T-helper 1 cell (primary cell): Measurements from ENCODE around the gene SMIM5.
"Not testable (repeated sequence)": the region's sequence is repeated elsewhere in the genome, so short reads cannot be mapped to it uniquely, and the experiment has no call there.

Experiments used
- DNase-seq, 5 donors: peaks; one replicate each; pipeline ENCODE4 v3.0.0-alpha.2; 2012 to 2020

The SMIM5 gene

DNA sequence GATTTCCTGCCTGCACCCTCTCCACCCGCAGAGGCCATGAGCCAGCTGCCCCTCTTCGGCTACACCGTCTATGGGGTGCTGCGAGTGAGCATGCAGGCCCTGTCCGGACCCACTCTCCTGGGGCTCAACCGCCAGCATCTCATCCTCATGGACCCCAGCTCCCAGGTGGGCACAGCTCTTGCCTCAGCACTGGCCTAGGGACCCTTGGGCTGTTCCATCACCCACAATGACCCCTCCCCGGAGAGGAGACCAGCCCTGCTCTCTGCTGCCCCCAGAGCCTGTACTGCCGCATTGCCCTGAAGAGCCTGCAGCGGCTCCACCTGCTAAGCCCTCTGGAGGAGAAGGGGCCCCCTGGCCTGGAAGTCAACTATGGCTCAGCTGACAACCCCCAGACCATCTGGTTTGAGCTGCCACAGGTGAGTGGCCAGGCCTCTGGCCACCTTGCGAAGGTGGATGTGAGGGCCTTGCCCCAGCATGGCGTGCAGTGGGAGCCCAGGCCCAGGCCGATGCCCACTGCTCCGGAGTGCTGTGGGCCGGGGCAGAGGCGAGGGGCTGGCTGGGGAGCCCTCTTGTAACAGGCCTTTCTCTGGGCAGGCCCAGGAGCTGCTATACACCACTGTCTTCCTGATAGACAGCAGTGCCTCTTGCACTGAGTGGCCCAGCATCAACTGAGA, 7.3 kb upstream of the SMIM5 start:
- no peak for DNase-seq

DNA sequence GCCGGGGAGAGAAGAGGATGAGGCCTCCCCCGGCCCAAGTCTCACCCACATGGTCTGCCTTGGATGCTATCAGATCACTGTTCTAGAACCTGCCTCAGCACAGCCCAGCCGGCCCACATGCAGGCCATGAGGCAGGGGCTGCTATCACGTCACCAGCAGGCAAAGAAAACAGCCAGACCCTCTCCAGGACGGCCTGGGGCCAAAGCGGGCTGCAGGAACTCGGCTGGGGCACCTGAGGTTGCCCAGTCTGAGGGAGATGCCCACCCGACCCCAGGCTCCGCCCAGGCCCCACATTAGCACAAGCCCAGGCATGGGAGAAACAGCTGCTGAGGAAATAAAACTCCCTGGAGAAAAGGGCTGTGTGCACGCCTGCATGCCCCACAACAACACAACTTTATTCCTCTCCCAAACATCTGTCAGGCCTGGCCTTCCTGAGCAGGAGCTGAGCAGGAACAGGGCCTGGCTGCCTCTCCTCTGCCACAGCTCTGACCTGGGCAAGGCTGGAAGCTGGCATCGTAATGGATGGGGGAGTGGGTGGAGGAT, 6.7 kb upstream of the SMIM5 start:
- no peak for DNase-seq

DNA sequence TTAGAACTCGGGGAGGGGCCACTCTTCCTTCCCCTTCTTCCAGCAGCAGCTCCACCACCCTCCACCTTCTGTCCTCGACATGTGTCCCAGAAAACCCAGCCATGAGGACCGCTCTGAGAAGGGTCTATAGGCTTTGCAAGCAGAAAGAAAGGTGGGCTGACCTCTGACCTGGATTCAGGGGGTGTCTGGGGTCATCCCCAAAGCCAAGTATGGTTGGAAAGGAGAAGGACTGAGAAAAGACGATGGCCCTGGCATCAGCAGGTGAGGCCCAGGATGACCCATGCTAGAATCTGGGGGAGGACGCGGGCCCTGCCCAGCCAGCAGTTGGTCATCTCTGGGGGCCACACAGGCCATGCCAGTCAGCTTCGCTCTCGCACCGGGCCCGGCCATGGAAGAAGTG, 6.1 kb upstream of the SMIM5 start:
- DNase-seq, result no peak

DNA sequence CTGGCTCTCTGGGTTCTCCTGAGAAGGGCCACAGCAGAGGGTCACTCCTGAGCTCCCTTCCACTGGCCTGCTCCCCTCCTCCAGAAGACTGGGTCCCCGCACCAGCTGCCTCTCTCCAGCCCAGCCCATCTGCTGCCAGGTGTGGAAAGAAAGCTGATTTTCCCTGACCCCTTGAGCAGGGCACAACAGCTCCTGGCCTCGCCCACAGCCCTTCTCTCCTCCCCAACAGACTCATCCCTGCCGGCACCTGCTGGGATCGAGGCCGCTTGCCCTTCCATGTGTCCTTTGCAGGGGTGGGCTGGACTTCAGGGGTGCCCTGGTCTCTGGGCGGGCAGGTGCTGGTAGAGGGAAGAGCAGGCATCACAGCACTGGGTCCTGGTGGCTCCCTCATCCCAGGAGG, 4.8 kb upstream of the SMIM5 start:
- no peak for DNase-seq

DNA sequence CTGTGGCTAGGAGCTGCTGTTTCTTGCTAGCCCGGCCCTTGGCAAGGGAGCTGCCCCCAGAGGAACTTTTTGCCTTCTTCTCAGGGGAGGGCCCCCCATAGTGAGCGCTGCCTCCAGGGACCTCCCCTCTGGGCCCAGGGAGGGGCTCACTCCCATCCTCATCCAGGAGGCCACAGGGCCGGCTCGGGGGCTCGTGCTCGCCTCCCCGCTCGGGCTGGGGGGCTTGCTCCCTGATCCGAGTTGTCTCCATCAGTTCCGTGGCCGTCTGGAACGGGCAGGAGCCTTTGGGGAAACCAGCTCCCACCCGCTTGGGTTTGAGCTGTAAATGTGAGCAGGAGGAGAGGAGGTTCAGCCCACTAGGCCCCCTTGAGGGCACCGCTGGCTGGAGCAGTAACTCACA, 4.1 kb upstream of the SMIM5 start:
- no peak for DNase-seq

DNA sequence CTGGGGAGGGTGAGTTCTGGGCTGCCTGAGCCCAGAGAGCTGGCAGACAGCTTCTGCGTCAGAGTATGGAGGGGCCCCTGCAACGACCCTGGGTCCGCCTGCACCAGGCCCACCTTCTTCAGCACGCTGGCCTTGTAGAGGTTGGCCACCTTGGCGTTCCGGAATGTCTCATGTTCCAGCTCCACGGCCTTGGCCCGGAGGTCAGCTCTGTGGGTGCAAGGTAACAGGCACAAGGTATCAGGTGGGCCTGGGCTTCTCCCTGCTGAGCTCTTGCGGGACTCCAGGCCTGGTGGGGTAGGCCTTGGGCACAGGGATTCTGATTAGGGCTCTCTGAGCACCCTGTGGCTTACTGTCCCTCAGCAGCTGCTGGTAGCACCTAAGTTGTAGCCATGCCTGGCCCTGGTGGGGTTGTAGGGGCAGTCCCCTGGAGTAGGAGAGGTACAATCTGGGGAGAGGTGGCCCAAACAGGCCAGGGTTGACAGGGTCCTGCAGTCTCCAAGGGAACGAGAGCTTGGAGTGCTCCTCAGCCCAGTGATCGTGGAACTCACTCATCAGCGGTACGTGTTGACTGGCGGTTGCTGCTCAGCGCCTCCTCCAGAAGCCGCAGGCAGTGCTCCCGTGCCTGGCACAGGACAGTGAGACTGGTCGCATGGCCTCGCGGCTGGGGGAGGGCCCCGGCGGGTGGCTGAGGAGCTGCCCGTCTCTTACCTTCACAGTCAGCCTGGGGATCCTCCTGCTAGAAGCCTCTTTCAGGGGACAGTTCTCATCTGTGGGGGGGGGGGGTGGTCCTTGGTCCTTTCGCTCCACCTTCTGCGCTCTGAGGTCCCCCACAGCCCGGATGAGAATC, 2.9 kb upstream of the SMIM5 start:
- DNase-seq, result no peak

DNA sequence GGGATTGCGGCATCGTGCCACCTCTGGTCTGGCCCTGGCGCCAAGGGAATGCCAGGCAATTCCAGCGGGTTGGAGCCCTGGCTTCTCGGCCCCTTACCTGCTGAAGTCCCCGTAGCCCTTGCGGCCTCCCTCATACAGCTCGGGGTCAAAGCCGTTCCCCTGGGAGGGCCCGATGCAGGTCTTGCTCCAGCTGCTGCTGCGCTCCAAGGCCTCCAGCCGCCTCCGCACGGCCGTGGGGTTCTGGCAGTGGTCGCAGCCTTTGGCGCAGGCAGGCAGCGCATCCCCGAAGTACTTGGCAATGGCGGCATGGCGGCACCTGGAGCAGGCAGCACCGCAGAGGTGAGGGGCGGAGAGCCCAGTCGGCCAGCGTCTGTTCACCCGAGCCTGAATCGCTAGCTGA, 1.9 kb upstream of the SMIM5 start:
- no peak for DNase-seq

DNA sequence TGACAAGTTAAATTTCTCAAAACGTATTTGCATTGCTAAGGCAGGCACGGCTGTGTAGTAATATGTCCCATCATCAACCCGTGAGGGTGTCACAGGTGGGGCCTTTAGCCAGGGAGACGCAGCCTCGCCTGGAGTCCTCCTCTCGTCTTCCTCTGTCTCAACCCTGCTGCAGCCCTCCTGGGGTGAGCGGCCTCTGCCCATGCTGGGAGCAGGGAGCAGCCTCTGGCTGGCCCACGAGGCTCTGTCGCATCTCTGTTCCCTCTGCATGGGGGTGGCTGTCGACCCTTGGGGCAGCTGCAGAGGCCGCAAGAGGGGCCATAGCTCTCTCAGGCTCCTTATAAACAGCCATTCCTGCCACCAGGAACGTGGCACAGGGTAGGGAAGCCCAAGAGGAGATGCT, 806 bp upstream of the SMIM5 start:
- no peak for DNase-seq

DNA sequence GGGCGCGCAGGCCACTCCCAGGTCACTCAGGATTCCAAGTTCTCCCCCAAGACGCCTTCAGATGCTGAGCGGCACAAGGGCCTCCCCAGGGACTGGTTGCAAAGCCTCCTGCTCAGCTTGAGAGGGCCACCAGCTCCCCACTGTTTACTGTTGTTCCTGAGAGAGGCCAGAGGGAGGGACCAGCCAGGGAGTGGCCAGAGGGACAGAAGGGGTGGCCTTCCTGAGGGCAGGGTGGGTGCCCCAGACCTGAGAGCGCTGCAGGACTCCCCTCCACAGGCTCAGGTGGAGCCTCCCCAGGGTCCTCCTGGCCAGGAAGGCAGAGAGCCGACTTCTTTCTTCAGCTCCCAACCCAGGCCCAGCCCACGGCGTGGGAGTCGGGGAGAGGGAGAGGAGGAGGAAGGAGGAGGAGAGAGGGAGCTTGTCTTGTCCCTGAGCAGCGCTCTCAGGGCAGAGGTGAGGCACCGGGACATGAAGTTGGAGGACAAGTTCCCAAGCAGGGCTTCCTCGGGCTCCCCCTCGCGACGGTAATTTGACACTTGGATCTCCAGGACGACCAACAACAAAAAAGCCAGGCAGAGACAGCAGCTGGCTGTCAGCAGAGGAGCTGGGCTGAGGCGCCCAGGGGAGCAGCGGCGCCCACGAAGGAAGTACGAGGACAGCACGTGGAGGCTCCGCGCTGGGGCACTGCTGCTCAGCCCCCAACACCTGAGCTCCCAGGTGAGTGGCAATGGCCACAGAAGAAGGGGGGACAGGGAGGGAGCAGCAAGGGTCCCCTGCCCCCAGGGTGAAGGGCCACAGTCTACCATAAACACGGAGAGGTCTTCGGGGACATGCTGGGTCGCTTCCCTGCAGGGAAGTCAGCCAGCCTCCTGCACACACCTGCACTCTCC, 497 bp downstream of the SMIM5 start:
- peak in 3 of 5 donors; percentile 23 to 40 (median 39) for DNase-seq

DNA sequence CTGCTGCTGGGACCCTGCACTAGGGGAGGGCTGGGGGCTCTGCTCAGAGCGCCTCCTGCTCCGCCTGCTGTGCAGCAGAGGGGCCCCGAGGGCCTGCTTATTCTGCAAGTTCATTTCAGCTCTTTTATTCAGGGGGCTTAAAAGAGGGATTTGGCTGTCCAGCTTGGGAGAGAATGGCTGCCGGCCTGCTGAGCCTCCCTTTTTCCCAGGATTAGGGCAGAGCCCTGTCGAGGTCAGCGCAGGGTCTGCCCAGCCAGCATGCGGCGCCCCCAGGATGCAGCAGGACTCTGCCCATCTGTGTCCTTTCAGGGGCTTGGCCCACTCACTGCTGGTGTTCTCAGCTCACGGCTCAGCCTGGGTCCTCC, 1.1 kb downstream of the SMIM5 start:
- no peak for DNase-seq

DNA sequence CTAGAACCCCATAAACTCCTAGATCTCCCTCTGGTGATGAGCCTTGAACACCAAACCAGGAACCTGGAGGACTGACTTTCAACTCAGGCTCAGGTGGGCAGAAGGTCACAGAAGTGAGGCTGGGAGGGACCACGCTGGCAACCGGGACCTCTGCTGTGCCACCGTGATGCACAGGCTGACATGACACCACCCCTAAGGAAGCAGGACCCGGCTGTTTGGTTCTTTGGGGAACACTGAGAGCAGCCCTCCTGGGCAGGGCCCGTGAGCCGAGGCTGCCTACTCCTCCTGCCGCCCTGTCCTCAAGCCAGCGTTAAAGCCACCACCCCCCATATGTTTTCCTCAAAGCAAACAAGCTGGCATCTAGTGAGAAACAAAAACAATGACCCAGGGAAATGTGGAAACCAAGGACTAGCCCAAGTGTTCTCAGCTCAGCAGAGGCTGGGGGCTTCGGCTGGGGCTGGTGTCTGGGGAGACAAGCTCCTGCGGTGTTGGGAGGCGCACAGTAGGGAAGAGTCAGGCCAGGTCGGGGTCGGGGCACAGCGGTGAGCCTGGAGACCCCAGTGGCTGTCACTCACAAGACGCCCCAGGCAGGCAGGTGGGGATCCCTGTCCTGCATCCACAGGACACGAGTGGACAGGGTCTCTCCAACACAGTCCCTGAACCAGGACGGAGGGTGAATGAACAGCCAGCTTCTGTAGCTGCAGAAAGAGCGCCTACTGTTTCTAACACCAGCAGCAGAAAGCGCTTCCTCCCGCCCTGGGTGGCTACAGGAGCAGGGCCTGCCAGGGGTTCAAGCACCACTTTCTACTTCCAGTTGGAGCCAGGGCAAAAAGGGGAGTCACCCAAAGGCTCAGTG, 1.7 kb downstream of the SMIM5 start:
- no peak for DNase-seq

DNA sequence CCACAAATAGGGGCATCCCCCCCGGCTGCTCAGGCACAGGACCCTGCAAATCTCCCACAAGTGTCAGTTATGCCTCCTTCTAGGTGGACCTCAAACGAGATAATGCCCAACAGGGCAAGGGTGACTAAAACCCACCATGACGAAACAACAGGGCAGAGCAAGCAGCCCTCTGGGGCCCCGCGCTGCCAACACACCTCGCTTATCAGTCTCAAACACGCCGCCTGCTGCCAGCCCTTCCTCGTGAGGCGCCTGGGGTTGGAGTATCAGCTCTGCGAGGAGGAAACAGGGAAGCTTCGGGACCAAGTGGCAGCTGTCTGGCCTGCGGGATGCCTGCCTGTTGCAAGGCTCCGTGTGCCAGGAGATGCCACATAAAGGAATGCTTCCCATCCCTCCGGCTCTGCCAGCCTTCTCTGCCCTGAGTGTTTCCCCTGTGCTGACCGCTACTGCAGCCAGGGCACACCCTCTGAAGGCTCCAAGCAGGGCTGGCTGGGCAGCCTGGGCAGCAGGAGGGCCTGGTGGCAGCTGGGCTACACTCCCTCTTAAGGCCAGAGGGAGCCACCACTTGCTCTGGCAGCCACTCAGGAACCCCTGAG, 2.5 kb downstream of the SMIM5 start:
- no peak for DNase-seq

DNA sequence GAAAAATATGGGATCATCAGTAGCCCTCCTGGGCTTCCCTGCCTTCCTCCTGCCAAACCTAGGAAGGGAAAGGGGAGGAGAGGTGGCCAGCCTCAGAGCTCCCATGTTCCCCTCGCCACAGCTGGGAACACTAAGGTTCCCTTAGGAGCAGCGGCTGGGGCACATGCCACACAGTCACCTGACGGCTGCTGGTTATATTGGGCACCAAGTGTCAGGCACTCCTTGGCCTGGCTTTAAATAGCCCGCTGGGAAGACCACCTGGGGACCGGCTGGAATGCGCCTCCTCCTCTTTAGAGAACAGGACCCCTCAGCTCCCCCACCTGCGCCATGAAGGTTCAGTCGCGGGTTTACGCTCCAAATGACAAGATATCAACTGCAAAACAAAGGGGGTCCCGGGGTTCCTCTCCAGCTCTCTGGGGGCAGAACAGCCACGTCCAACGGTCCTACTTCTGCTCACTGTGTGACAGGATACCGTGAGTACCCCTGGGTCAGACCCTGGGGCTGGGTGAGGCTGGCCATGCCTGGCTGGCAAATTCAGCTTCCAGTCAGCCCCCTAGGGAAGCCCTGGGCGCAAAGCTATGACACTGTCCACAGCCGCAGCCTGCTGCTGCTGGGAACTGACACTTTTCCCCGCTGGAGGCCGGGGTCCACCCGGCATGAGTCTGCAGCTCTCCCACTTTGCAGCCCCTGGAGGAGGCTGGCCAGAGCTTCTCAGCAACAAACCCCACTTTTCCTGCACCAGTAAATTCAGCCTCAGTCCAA, 3.3 kb downstream of the SMIM5 start:
- DNase-seq, result no peak

DNA sequence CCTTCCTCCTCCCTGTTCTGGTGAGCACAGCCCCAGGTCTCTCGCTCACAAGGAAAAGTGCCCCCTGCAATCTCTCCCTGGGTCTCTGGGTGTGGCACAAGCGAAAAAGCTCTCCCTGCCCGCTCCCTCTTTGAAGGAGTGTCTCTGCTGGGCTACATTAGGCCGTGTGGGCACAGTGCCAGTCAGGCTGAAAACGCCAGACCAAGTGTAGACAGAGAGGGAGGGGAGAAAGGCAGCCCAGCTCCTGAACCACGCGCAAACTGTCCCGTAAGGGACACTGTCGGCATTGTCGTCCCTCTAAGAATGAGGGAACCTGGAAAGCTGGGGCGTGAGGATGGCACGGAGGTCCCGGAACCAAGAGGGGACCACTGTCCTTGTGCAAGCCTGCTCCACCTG, 3.9 kb downstream of the SMIM5 start:
- no peak for DNase-seq

DNA sequence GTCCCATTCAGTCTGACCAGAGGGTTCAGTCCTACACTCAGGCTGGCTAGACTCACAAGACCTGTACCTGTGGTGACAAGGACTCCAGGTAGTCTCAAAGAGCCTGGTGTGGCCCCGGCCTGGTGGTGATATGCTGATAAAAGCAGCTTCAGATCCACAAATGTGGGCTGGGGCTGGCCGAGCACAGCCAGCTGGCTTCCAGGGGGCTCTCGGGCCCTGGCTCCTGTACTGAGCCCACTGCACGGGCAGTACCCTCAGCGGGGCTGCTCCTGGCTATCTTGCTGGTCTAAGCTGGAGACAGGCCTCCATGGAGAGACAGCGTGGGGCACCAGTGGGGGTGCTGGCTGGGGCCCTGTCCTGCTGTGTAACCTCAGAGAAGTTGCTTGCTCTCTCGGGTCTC, 4.3 kb downstream of the SMIM5 start:
- no peak for DNase-seq

DNA sequence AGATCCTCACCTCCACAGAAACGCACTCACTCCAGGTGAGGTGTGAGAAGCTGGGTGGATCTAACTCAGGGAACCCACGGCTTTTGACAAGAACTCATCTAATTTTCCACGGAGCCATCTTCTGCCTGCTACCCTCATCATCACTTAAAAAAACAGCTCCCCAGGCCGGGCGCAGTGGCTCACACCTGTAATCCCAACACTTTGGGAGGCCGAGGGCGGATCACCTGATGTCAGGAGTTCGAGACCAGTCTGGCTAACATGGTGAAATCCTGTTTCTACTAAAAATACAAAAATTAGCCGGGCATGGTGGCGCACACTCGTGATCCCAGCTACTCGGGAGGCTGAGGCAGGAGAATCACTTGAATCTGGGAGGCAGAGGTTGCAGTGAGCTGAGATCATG, 4.8 kb downstream of the SMIM5 start:
- not testable (repeated sequence) for DNase-seq

DNA sequence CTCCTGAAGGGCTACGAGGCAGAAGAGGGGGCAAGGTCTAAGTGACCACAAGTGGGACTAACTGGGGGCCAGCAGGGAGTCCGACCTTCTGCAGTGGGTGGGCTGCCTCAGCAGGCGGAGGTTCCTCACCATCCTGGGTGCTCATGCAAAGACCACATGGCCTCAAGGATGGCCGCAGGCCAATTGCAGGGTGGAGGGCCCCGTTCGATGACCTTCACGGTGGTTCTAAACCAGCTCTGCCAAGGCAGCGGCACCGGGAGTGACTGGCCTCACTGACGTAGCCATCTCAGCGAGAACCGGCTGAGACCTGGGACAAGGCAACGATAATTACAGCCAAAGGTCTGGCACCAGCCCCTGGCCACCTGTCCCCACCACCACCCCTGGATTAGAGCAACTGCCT, 5.7 kb downstream of the SMIM5 start:
- DNase-seq, result no peak

DNA sequence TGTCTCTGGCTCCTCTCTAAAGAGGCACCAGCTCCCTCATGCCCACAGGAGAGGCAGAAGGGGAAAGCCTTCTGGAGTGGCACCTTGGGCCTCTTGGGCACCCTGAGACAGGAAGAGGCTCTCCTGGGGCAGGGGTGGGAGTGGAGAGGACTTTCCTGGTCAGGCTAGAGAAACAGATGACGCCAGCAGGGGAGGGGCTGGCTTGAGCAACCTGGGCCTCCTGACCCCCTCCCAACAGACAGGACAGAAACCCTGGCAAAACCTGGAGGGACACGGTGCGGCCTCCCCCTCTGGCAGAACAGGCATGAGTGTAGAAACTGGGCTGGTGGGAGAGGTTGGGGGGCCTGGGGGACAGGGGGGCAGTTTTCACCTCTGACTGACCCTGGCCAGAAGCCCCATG, 6.1 kb downstream of the SMIM5 start:
- no peak for DNase-seq

DNA sequence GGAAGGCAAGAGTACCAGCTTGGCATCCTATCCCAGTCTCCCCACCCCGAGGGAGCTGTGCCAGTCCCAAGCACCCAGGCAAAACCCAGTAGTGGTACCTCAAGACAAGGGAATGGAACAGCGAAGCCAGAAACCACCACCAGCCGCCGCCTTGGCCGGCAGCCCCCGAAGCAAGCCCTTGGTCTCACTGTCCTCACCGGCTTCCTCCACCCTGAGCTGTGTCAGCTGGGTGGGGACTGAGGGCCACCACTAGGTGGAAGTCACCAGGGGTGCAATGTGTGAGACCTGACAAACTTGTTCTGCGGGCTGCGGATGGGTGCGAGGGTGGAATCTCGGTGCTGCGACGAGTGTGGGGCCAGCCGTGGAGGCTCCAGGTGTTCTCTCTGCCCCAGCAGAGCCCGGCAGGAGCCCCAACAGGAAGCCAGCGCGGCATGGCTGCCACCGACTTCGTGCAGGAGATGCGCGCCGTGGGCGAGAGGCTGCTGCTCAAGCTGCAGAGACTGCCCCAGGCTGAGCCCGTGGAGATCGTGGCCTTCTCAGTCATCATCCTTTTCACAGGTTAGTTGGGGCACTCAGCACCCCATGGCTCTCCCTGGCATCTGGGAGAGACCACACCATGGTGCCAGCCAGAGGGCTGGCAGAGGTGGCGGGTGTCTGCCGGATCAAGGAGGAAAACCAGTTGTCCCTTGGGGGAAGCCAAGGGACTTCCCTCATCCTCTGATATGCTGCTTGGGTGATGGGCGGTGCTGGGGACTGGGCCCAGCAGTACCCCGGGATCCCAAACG, 6.7 kb downstream of the SMIM5 start:
- no peak for DNase-seq

DNA sequence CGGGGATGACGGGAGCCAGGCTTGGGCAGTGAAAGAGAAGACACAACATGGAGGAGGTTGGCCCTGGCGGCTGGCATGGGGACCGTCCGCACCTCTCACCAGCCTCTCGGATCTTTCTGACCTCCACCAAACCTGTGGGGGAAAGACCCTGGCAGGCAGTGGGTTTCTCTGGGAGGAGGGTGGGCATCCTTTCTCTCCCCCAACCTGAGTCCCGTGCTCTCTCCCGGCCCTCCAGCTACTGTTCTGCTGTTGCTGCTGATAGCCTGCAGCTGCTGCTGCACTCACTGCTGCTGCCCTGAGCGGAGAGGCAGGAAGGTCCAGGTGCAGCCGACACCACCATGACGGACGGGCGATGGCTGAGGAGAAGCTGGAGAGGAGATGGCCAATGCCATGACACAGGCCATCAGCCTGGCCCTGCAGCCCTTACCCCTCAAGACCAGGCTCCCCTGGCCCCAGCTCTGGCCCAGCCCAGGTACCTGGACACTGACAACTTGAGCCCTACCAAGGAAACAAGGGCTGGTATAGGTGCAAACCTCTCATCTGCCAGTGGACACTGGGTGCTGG, 7.4 kb downstream of the SMIM5 start:
- DNase-seq, result no peak
